ENCODE measurements around the gene HDAC9.
"Not testable (repeated sequence)": the region's sequence is repeated elsewhere in the genome, so short reads cannot be mapped to it uniquely, and the experiment has no call there.

HDAC9 gene

GRCh38 chr7:18900236-18900635 is 404.7 kb downstream of the HDAC9 start:
- DNase-seq (ENCODE audit: low read depth in 2 of 2): no peak

- DNase-seq (ENCODE audit: low read depth in 2 of 2): no peak
Observed at GRCh38 chr7:18900803-18901202, 405.3 kb downstream of the HDAC9 start.

- no peak for DNase-seq (ENCODE audit: low read depth in 2 of 2)
Observed at GRCh38 chr7:18901351-18901750, 405.8 kb downstream of the HDAC9 start.

DNA sequence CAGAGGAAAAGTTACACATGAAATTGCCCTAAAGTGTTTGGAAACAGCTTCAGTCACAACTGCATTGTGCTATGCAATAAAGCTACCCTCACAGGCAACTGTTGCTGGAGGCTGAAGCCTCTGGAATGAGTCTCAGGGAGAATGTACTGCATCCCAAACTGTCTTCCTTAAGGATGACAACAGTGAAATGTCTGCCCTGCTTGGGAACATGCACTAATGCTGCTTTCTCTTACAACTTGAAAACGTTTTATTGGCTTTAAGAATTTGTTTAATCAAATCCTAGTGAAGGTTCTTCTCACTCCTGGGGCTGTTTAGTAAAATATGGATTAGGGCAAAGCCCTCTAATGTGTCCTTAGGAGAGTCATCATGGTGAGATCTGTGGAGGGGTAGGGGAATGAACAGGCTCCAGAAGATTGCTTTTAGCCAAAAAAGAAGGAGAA is 406.5 kb downstream of the HDAC9 start:
- DNase-seq (ENCODE audit: low read depth in 2 of 2): no peak

- DNase-seq (ENCODE audit: low read depth in 2 of 2): no peak
Observed at GRCh38 chr7:18902892-18903291, 407.3 kb downstream of the HDAC9 start.

DNA sequence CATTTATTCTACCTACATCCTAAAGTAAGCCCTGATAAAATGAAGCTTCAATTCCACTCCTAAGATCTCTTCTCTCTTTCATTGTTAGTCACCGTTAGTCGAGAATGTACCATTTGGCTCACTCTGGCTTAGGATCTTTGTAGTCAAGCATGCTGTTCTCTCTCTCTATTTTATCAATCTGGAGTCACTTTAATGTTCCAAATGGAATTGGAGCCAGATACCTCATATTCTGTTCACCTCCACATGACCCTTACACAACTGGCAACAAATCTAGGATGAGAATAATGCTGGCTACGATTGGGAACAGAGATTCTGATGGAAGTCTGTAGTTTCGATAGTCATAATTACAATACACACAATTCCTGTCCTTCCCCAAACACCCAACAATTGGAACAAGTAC is 408.1 kb downstream of the HDAC9 start:
- DNase-seq (ENCODE audit: low read depth in 2 of 2): no peak

DNA sequence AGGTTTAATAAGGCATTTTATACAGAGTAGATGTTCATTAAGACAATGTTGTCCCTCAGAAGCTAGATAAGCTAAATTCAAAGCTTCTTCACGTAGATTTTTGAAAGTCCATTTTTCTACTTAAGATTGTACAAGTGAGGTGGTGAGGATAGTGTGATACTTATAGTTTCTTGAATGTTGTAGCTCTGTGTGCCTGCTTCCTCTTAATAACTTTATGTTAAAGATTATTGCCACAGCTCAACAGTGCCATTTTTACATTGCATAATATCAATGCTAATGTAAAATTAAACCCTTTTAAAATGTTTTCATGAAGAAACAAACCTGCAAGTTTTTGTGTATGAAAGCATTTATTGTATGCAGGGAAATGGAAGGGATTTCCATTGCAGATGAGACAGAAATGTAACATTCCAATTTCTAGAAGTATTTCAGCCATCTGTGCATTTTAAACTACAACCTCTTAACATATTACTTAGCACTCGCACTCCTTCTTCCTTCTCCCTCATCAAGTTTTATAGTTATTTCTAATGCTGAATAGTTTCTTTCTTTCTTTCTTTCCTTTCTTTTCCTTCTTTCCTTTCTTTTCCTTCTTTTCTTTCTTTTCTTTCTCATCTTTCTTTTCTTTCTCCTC is 409.9 kb downstream of the HDAC9 start:
- DNase-seq (ENCODE audit: low read depth in 2 of 2): no peak

- no peak for DNase-seq (ENCODE audit: low read depth in 2 of 2)
Observed at GRCh38 chr7:18906901-18907300, 411.4 kb downstream of the HDAC9 start.

- DNase-seq (ENCODE audit: low read depth in 2 of 2): no peak
Observed at GRCh38 chr7:18913106-18913505, 417.6 kb downstream of the HDAC9 start.

- no peak for DNase-seq (ENCODE audit: low read depth in 2 of 2)
Observed at GRCh38 chr7:18916826-18917225, 421.3 kb downstream of the HDAC9 start.

DNA sequence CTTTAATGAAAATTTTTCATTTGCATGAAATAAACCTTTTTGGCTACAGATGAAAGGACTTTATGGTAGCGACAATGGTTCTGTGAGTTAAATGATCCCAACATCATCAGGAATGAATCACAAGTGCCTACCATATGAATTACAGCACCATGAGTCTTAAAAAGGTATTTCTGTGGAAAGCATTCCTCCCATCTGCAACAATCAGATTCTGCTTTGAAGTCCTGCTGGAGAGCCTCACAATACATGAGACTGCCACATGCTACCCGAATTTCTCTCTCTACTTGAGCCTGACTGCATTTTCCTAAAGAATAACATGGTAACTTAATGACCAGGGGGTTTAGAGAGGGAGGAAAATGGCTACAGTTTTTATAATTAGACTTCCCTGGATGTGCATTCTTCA is 431.6 kb downstream of the HDAC9 start:
- DNase-seq (ENCODE audit: low read depth in 2 of 2): no peak

- DNase-seq (ENCODE audit: low read depth in 2 of 2): no peak
Observed at GRCh38 chr7:18936265-18936664, 440.7 kb downstream of the HDAC9 start.

DNA sequence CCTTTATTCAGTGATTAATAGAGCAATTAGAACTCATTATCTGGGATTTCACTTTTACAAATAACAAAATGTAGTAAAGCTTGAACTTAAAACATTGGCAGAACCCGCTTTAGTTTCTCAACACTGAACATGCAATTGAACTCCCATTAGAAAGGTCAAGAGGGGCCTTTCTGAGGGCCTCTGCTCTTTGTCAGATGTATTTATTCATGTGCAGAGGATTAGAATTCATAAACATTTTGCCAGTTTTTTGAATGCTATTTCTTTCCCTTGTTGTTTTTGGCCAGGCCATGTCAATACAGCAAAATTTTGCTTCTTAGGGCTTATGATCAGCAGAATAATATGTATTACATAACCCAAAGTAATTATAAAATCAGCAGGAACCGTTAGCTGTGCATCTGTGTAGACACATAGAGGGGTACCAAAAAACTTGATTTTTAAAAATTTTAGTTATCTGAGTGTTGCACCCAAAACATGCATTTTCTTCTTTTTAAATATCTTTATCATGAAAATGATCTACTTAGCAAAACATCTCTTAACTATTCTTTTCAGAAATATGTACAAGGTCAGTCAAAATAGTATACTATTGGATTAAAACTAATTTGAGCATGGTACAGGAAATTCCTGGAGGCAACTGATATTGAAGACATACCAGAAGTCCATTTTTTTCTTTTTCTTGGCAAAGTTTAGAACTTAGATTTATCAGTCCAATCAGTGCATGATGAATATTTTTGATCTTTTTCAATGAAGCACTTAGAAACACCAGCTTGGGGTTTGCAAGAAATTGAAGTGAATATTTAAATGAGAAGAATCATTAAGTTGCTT is 444.4 kb downstream of the HDAC9 start:
- no peak for DNase-seq (ENCODE audit: low read depth in 2 of 2)

DNA sequence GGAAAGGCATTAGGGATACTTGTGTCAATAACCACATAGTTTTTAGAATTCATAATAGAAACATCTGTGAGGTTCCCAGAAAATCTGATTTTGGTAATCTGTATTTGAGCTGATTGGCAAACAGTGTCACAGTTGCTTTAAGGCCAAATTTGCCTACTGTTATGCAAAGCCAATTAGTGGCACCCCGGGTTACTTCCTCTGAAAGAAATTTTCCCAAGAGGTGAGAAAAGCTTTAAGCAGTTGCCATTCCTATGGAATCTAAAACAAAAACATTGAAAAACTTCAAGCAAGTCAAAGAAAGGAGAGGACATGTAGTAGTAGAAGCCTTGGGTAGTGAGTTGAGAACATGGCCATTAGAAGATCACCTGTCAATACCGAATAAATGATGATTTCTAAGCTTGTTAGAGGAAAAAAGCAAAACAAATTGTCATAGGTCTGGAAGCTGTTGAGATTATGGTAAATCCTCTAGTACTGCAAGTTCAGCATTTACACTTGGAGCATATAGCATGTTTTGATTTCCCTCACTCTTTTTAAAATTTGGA is 445.1 kb downstream of the HDAC9 start:
- no peak for DNase-seq (ENCODE audit: low read depth in 2 of 2)

DNA sequence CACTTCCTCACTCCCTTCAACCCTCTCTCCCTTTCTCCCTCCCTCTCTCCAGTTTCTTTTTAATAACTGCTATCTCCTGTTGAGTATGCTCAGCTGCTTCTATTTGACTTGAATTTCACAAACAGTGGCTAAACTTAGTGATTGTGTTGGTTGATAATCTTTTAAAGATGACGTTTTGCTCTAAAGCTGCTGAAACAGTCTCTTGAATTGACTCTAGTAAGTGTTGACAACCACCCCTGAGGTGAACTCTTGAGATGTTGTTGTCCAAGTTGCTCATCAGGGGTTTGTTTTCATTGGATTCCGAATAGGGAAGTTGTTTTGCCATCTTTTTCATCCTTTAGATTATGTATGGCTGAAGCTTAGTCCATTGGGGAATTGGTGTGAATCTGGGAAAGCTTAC is 445.7 kb downstream of the HDAC9 start:
- no peak for DNase-seq (ENCODE audit: low read depth in 2 of 2)

DNA sequence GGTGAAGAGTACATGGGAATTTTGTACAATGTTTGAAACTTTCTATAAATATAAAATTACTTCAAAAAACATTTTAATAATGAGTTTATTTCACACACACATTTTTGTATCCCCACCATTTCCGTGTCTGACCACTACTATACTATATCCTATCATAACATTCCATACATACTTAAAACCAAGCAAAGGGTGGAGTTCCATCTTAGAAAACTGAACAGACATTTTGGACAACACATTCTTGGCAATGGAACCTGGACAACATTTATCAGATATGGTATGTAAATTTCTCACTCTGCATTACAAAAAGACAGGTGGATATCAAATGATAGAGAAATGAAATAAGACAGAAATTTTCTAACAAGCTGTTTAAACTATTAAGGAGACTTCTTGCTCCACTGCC is 453.0 kb downstream of the HDAC9 start:
- no peak for DNase-seq (ENCODE audit: low read depth in 2 of 2)

GRCh38 chr7:18952846-18953245 is 457.3 kb downstream of the HDAC9 start:
- DNase-seq (ENCODE audit: low read depth in 2 of 2): no peak

DNA sequence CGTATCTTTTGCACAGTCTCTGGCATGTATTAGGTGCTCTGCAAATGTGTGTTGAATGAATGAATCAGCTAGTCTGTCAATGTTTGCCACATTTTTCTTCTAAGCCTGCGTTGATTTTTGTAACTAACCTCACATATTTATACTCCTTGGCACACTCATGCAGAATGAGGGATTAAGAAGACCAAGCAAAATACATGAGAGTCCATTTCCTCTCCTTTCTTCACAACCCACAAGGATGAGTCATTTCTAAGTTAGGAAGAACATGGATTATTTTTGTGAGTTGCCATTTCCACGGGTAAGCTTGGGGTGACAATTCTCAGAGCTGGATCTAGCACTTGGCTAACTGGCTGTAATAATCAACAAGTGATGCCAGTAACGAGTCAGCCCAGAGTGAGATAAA is 463.1 kb downstream of the HDAC9 start:
- no peak for DNase-seq (ENCODE audit: low read depth in 2 of 2)

DNA sequence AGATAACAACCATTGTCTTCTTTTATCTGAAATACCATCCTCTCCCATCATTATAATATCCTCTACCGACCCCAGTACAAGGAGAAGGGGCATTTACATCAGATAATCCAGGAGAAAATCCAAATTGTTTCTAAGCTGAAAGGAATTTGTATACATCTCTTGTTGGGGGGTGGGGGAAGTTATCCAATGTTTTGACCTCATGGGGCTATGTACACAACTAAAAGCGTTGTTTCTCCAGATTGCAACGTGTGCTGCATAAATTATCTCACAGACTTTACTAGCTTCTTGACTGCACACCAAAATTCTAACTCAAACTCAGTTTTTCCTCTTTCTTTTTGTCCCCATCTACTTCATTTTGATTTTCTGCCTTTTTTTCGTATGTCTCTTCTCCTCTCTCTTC is 465.2 kb downstream of the HDAC9 start:
- no peak for DNase-seq (ENCODE audit: low read depth in 2 of 2)

GRCh38 chr7:18962031-18962430 is 466.5 kb downstream of the HDAC9 start:
- no peak for DNase-seq (ENCODE audit: low read depth in 2 of 2)

DNA sequence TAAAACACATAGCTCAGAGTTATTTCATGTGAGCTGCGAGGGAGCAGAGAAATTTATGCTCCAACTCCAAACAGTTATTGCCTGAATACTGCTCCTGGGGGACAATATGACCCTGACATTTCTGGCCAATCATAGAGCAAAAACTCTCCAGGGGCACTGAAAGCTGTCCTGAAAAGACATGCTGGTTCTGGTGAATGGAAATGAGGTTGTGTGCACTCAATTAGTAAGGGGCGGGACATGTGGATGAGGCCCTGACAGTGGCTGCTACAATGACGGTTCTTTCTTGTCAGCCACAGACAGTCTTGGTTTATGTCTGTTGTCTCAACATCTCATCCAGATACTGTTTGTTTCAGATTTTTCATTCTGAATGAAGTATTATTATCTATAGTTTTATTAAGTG is 470.1 kb downstream of the HDAC9 start:
- DNase-seq (ENCODE audit: low read depth in 2 of 2): no peak

GRCh38 chr7:18967755-18968154 is 472.2 kb downstream of the HDAC9 start:
- not testable (repeated sequence) for DNase-seq (ENCODE audit: low read depth in 2 of 2)

- DNase-seq (ENCODE audit: low read depth in 2 of 2): no peak
Observed at GRCh38 chr7:18971839-18972238, 476.3 kb downstream of the HDAC9 start.
